Fibroblast of mammary gland (primary cell): ENCODE measurements around the gene IGFL4.

Experiments
- DNase-seq: peaks from one replicate; pipeline ENCODE4 v3.0.0-alpha.2; 2010; ENCODE audit warnings: low read depth
- H3K4me3 ChIP-seq: 2 replicates; pipeline ENCODE4 v1.5.1; 2011; ENCODE audit warnings: low read depth, mild to moderate bottlenecking, low read length, moderate library complexity; ENCODE audit not compliant: control insufficient read depth
- TF ChIP-seq, protein P1 (sequence below): conservative IDR thresholded peaks from 2 replicates; pipeline ENCODE4 v1.5.1; 2011; ENCODE audit warnings: low read depth, low read length, inconsistent platforms; ENCODE audit not compliant: control insufficient read depth, insufficient read depth

Gene IGFL4

DNA sequence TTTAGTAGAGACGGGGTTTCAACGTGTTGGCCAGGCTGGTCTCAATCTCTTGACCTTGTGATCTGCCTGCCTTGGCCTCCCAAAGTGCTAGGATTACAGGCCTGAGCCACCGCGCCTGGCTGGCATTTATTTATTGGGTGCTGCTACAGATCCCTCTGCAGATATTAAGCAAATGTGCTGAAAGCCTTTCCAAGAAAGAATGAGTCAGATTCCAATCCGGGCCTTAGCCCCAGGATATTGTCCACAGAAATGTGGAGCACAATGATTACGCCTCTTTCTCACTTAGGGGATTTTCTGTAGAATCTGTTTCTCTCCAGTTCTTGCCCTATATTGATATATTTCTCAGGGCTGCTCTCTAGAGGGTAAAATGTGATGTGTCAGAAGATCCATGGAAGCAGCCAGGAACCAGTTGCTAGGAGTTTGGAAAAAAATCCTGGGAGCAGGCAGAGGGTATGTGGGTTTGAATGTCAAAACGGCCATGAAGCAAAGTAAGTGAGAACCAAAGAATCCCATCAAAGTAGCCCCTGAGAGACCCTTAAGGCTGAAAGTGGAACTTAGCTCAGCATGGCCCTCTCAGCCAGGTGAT lies 24.8 kb upstream of the IGFL4 start:
- TF ChIP-seq, protein P1, sequence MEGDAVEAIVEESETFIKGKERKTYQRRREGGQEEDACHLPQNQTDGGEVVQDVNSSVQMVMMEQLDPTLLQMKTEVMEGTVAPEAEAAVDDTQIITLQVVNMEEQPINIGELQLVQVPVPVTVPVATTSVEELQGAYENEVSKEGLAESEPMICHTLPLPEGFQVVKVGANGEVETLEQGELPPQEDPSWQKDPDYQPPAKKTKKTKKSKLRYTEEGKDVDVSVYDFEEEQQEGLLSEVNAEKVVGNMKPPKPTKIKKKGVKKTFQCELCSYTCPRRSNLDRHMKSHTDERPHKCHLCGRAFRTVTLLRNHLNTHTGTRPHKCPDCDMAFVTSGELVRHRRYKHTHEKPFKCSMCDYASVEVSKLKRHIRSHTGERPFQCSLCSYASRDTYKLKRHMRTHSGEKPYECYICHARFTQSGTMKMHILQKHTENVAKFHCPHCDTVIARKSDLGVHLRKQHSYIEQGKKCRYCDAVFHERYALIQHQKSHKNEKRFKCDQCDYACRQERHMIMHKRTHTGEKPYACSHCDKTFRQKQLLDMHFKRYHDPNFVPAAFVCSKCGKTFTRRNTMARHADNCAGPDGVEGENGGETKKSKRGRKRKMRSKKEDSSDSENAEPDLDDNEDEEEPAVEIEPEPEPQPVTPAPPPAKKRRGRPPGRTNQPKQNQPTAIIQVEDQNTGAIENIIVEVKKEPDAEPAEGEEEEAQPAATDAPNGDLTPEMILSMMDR = no peak
- DNase-seq = peak; percentile 66

DNA sequence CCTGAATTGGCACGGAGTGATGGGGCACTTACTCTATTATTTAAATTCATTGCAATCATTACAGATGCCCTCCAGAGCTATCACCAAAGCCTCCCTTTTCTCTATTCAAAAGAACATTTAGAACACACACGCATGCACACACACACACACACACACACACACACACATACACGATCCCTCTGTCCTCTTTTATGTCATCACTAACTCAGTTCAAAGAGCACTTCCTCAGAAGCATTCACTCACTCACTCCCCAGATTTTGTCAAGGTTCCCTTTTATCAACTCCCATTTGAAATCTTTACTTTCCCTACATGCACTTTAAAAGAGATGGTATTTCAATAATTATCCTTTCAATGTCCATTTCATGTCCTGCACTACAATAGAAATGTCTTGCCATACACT lies 22.4 kb upstream of the IGFL4 start:
- DNase-seq = no peak
- TF ChIP-seq, protein P1 = no peak
- no peak overlapping the region for H3K4me3 ChIP-seq

More for the DNA sequence above, 24.8 kb upstream of the IGFL4 start:
- H3K4me3 ChIP-seq = no peak overlapping the region

DNA sequence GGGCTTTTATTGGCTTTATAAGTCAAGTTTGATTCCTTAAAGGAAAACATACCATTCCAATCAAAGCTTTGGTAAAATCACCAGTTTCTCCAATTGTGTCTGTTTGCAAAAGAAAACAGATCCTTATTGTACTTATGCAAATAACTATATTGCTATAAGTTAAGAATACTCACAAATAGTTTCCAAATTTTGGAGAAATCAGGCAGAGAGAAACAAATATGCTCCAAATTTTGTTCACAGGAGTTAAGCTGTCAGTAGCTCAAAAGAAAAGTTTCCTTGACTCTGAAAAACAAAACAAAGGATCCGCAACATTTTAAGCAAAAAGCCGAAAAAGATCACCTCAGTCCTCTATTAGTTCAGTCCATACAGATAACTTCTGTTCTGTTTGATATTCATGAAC lies 19.2 kb upstream of the IGFL4 start:
- TF ChIP-seq, protein P1 = no peak
- H3K4me3 ChIP-seq = no peak overlapping the region
- no peak for DNase-seq

DNA sequence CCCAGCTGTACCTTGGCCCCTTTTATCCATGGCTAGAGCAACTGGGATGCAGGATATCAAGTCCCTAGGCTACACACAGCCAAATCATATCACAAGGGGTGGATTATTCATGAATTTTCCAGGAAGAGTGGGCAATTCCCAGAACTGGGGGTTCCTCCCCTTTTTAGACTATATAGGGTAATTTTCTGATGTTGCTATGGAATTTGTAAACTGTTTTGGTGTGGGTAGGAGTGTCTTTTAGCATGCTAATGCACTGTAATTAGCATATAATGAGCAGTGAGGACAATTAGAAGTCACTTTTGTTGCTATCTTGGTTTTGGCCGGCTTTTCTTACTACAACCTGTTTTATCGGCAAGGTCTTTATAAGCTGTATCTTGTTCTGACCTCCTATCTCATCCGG lies 18.0 kb upstream of the IGFL4 start:
- no peak for DNase-seq
- TF ChIP-seq, protein P1 = no peak
- H3K4me3 ChIP-seq = no peak overlapping the region

DNA sequence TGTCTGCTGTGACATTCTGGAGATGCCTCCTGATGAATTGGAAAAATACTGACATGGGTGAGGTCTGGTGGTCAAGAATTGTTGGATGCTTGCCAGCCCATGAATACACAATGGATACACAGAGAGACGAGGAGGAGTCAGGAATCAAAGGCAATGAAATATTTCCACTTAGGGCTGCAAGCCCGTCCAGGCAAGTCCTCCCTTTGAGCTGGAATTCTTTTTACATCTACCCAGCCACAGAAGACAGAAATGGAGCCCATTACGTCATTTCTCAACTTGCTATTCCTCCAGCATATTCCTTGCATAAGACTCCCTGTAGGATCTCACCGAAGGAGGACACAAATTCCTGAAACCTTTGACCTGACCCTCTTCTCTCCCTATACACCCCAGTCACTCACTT lies 15.7 kb upstream of the IGFL4 start:
- TF ChIP-seq, protein P1 = no peak
- no peak overlapping the region for H3K4me3 ChIP-seq
- no peak for DNase-seq

DNA sequence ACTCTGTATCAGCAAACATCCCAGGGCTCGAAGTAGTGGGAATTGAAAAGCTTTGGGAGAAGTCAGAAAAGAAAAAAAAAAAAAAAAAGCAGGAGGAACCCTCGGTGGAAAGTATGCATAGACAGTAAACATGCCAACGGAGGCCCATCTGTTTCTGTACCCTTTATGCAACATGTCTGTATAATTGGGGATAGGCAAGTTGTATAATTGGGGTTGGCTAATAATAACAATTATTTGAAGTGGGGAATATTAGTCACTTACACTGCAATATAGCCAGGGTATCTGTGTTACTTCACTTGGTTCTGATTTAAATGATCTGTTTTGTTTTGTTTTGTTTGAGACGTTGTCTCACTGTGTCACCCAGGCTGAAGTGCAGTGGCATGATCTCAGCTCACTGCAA lies 12.1 kb upstream of the IGFL4 start:
- TF ChIP-seq, protein P1 = no peak
- no peak for DNase-seq
- no peak overlapping the region for H3K4me3 ChIP-seq

DNA sequence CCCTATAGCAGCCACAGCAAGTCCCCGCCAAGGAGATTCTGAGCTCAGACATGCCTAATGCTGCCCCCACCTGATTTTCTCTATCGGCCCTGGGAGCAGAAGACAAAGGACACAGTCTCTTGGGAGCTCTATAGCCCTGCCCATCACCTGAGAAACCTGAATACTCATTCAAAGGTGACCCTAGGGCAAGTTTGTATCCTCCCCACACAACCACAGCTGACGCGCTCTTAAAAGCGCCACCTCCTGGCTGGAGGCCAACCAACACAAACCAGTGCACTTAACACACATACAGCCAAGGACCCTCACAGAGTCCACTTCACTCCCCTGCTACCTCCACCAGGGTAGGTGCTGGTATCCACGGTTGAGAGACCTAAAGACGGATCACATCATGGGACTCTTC lies 8.8 kb upstream of the IGFL4 start:
- no peak for DNase-seq
- no peak overlapping the region for H3K4me3 ChIP-seq
- TF ChIP-seq, protein P1 = no peak
